Suprapubic skin (tissue), 3 donors: ENCODE results near the gene E2F1.

ENCODE experiments used
- POLR2A ChIP-seq, 2 donors: fragments of 450-650 bp; IDR thresholded peaks; one replicate each; pipeline ENCODE4 v1.6.1; 2017; ENCODE audit warnings: antibody characterized with exemption in 2 of 2, mild to moderate bottlenecking in 2 of 2, moderate library complexity in 2 of 2
- TF ChIP-seq, protein P1 (sequence below), 2 donors: fragments of 200-600 bp in 1 of 2; fragments of 450-650 bp in 1 of 2; sonication (generic) in 1 of 2; IDR thresholded peaks; one replicate each; pipeline ENCODE4 v1.5.1; 2016 to 2019; ENCODE audit warnings: antibody characterized with exemption in 2 of 2, mild to moderate bottlenecking in 1 of 2, moderate library complexity in 1 of 2

DNA sequence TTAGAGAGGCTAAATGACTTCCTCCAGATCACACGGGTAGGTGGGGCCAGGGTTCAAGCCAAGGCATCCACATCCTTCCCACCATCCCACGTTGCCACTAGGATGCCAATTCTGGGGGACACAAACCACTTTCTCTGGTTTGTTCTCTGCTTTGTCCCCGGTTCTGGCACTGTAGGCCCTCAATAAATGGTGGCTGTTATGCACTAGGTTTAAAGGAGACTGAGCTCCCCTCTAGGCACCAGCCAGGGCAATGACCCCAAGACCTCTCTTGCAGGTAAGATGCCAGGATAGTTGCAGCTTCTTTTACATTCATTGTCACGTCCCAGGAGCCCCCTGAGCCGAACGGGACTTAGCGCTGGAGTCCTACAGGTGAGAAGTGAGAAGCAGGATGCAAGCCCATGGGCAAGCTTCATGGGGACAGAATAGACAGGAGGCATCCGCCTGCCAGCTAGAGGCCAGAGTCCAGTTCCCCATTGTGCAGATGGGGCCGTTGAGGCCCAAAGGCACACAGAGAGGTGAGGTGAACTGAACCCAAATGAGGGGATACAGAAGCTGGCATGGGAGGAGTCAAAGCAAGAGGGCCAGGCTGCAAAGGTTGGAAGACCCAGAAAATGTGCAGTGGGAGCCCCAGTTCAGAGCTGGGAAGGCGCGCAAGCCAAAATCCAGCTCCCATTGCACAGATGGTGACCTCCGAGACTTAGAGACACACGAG, 33.2 kb upstream of the E2F1 start:
- TF ChIP-seq POLR2A (IDR thresholded peaks at IDR 0.05): no peak
- TF ChIP-seq, protein P1, sequence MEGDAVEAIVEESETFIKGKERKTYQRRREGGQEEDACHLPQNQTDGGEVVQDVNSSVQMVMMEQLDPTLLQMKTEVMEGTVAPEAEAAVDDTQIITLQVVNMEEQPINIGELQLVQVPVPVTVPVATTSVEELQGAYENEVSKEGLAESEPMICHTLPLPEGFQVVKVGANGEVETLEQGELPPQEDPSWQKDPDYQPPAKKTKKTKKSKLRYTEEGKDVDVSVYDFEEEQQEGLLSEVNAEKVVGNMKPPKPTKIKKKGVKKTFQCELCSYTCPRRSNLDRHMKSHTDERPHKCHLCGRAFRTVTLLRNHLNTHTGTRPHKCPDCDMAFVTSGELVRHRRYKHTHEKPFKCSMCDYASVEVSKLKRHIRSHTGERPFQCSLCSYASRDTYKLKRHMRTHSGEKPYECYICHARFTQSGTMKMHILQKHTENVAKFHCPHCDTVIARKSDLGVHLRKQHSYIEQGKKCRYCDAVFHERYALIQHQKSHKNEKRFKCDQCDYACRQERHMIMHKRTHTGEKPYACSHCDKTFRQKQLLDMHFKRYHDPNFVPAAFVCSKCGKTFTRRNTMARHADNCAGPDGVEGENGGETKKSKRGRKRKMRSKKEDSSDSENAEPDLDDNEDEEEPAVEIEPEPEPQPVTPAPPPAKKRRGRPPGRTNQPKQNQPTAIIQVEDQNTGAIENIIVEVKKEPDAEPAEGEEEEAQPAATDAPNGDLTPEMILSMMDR (IDR thresholded peaks at IDR 0.05): no peak
